ENCODE results near the gene EXOC3.

Gene EXOC3

DNA sequence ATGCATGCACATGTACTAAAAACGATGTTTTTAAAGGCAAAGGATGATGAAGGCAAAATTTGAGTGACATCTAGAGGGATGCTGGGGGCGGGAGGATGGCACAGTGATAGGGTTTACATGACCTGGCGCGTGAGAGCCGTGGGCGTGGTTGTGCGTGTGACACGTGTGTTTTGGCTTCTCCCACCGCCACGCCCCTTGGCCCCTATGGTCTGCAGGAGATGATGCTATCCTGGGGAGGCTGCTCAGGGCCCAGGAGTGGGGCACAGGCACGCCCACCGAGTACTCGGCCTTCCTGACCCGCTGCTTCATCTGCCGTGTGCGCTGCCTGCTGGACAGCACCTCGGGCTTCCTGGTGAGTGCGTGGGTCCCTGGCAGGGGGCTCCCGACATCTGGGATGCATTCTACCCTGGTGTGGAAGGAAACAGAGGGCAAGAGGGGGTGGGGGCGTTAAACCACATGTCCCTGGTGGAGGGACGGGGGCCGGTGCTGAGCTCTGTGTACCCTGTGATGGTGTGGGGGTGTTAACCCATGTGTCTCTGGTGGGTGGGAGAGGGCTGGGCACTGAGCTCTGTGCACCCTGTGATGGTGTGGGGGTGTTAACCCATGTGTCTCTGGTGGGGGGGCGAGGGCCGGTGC, 19.2 kb upstream of the EXOC3 start:
- no peak for DNase-seq (ENCODE audit: low read depth)
- H3K4me3 ChIP-seq (ENCODE audit: low read depth, low read length), result no peak overlapping the region

DNA sequence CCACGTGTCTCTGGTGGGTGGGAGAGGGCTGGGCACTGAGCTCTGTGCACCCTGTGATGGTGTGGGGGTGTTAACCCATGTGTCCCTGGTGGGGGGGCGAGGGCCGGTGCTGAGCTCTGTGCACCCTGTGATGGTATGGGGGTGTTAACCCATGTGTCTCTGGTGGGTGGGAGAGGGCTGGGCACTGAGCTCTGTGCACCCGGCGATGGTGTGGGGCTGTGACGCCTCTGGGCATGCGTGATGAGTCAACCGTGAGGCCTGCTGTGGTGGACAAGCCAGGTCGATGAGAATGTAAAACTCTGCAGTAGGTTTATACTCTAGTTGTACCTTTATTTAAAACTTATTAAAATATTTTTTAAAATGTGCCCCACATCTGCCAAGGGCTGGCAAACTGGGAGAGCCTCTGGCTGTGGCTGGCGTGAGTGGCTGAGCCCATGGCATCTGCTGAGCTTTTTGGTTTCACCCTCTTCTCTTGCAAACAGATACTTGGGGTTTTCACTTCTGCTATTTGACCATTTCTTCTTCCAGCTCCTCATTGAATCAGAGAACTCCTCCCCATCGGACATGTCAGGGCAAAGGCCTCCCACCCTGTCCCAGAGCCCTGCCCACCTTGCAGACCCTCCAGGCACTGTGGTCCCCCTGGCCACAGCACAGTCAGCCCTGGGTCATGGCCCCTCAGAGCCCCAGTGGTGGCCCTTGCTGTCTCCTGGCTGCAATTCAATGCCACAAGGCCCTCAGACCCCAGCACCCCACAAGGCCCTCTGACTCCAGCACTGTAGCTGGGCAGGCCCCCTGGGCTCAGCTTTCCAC, 18.5 kb upstream of the EXOC3 start:
- no peak for DNase-seq (ENCODE audit: low read depth)
- no peak overlapping the region for H3K4me3 ChIP-seq (ENCODE audit: low read depth, low read length)

- no peak overlapping the region for H3K4me3 ChIP-seq (ENCODE audit: low read depth, low read length)
- DNase-seq (ENCODE audit: low read depth), result no peak
Measured at GRCh38 chr5:425714-426113, 17.3 kb upstream of the EXOC3 start.

- no peak overlapping the region for H3K4me3 ChIP-seq (ENCODE audit: low read depth, low read length)
- no peak for DNase-seq (ENCODE audit: low read depth)
Measured at GRCh38 chr5:426392-426976, 16.5 kb upstream of the EXOC3 start.

DNA sequence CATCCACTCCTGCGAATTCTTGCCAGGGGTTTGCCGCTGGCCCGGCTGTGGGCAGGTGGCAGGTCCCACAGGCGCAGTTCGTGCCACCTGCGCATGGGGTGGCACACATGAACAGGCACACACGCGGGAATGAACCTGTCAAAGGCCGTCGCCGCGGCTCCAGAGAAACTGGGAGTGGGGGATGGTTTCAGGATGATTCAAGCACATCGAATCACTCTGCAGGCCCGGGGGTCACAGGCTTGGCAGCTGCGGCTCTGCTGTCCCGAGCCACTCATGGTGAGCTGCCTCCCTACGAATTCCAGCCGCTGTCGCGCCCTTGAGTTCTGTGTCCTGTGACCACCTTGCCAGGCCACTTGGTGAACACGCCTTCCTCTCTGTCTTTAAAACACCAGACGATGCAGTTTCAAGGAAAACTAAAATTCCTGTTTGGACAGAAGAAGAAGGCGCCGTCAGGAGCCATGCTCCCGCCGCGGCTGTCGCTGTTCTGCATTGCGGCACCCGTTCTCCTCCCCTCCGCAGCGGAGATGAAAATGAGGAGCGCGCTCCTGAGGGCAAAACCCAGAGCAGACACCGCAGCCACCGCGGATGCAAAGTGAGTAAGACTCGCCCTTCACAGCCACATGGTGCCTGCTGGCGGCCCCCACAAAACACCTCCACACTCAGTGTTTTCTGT, 15.4 kb upstream of the EXOC3 start:
- H3K4me3 ChIP-seq (ENCODE audit: low read depth, low read length), result no peak overlapping the region
- DNase-seq (ENCODE audit: low read depth), result no peak

DNA sequence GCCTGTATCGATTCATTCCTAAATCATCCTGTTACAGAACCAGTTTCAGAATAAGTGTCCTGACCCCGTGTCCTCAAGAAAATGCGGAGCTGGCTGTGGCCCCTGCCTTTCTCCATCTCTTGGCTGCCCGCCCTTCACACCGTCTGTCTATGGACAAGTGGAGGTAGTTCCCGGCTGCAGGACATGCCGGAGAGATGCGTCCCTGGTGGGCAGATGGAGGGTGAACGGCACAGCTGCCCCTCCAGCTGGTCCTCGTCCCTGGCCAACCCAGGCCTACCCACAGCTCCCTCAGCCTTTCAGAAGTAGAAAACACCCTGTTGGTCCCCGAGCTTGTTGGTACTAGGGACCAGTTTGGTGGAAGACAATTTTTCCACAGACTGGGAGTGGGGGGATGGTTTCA, 14.8 kb upstream of the EXOC3 start:
- no peak overlapping the region for H3K4me3 ChIP-seq (ENCODE audit: low read depth, low read length)
- DNase-seq (ENCODE audit: low read depth), result no peak

DNA sequence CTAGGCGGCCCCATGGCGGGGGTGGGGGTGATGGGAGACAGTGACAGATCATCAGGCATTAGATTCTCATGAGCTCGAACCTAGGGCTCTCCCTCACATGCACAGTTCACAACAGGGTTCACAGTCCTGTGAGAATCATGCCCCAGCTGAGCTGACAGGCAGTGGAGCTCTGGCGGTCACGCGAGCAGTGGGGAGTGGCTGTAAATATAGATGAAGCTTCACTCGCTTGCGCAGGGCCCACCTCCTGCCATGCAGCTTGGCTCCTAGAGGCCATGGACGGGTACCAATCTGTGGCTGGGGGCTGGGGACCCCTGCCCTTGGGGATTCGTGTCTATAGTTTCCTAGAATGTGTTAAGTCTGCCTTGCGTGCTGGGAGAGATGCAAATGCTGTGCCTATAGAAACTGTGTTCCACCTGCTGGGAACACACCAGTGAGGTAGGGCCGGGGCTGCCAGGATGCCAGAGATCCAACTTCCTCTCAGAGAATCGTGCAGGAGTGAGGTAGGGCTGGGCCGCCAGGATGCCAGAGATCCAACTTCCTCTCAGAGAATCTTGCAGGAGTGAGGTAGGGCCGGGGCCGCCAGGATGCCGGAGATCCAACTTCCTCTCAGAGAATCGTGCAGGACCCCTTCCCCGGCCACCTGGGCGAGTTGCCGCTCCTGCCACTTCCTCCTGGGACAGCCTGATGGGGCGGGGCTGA, 14.1 kb upstream of the EXOC3 start:
- no peak for DNase-seq (ENCODE audit: low read depth)
- no peak overlapping the region for H3K4me3 ChIP-seq (ENCODE audit: low read depth, low read length)

DNA sequence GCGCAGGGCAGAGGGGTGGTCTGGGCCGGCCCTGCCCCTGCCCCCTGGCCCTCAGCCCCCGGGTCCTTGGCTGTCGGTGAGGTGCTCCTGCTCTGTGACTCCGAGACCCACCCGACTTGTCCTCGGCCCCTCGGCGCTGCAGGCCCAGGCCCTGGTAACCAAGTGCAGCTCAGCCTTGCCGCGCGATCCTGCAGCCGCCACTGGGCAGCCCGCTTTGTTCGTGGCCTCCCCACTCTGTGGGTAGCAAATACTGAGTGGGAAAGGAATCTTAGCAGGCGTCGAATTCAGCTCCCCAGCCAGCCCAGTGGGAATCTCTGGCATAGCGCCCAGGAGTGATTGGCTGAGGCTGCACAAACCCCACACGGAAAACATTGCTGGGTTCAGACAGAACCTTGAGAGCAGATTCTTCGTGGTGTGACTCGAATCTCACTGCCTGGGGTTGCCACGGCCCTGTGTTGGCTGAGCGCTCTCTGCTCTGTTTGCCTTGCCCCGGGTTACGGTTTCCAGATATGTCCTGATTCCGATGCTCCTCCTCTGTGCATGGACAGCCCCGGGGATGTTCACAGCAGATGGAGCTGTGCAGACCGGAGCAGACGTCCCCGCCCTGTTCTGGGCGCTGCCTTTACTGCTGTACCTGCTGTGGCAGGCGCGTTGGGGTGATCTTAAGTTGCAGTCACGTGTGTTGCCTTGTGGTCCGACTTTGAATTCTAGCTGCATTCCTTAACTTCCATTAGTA, 13.4 kb upstream of the EXOC3 start:
- no peak for DNase-seq (ENCODE audit: low read depth)
- no peak overlapping the region for H3K4me3 ChIP-seq (ENCODE audit: low read depth, low read length)

- no peak for DNase-seq (ENCODE audit: low read depth)
- H3K4me3 ChIP-seq (ENCODE audit: low read depth, low read length), result no peak overlapping the region
Measured at GRCh38 chr5:430214-430925, 12.6 kb upstream of the EXOC3 start.

- H3K4me3 ChIP-seq (ENCODE audit: low read depth, low read length), result no peak overlapping the region
- DNase-seq (ENCODE audit: low read depth), result no peak
Measured at GRCh38 chr5:431001-431710, 11.8 kb upstream of the EXOC3 start.

- H3K4me3 ChIP-seq (ENCODE audit: low read depth, low read length), result no peak overlapping the region
- no peak for DNase-seq (ENCODE audit: low read depth)
Measured at GRCh38 chr5:431711-432050, 11.3 kb upstream of the EXOC3 start.

DNA sequence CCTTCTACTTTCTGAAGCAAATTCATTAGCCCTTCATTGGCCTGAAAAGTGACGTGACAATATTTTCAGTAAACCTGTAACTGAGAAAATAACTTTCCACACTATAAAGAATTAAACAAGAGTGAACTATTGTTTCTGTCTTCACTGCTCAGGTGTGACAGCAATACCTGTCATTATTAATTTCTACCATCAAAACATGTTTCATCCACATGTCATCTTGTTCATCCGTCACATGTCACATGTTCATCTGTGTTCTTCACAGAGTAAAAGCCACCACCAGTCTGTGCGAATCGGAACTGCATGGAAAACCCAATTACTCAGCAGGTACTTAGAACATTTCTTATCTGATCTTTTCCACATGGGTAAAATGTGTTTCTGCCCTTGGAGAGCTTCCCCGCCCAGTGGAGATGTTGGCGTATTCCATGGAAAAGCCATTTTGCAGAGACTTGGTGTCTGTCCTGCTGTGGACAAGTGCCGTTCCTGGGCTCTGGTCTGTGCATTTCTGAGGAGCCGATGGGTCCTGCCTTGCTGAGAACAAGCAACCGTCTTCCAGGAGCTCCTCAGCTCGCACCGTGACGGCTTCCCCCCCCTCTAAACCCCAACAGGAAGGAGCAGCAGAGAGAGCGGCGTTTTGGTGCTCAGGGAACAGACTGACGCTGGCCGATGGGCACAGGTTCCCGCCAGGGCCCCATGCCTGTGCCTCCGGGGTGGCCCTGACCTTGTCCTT, 10.6 kb upstream of the EXOC3 start:
- DNase-seq (ENCODE audit: low read depth), result no peak
- H3K4me3 ChIP-seq (ENCODE audit: low read depth, low read length), result no peak overlapping the region

DNA sequence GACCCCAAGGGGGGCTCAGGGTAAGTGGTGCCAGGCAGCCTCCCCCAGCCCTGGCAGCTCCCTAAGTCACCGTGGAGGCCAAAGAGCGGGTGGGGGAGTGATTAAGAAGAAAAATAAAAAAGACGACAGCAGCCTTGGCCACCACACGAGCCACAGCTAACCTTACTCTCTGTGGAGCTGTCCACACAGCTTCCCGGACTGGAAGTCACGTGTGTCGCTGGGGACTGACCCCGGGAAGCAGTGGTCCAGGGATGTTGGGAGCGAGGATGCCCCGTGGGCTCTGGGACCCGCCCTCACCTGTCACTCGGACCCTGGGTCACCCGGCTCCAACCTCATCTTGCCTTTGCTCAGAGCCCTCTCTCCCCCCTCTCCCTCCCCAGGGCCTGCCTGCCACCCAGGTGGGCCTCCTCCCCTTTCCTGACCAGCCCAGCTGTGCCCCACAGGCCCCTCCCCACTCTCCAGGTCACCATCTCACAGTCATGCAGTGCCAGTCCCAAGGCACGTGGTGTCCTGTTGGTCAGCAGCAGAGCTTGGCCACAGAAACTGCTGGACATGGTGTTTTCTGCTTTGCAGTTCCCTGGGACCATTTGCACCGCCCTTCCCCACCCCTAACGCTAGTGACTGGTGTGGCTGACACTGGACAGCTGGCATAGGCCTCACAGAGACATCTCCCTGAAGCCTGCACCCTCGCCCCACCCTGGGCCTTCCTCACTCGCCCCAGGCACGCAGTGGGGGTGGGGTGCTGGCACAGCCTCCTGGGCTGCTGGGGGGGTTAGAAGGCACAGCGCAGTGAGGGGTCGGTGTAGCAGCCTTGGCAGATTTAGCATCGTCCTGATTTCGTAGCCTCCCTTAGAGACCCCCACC, 9.8 kb upstream of the EXOC3 start:
- H3K4me3 ChIP-seq (ENCODE audit: low read depth, low read length), result no peak overlapping the region
- no peak for DNase-seq (ENCODE audit: low read depth)

- no peak overlapping the region for H3K4me3 ChIP-seq (ENCODE audit: low read depth, low read length)
Measured at GRCh38 chr5:433836-434235, 9.1 kb upstream of the EXOC3 start.

GRCh38 chr5:434443-435146, 8.4 kb upstream of the EXOC3 start:
- H3K4me3 ChIP-seq (ENCODE audit: low read depth, low read length), result no peak overlapping the region
- DNase-seq (ENCODE audit: low read depth), result no peak

More at GRCh38 chr5:433836-434235, 9.1 kb upstream of the EXOC3 start:
- DNase-seq (ENCODE audit: low read depth), result no peak
